ENCODE results near the gene LAMC3. TPM values are rescaled to one million over a fixed set of nuclear protein-coding genes. Genes with fewer than 3 reads are reported as not detected.

The LAMC3 gene
- total and polyA plus RNA-seq, 9 of the 15 experiments (the other 6 are each of a cell fraction or from before 2014, with no cell fraction given), result 0.10 TPM; not detected in 8

DNA sequence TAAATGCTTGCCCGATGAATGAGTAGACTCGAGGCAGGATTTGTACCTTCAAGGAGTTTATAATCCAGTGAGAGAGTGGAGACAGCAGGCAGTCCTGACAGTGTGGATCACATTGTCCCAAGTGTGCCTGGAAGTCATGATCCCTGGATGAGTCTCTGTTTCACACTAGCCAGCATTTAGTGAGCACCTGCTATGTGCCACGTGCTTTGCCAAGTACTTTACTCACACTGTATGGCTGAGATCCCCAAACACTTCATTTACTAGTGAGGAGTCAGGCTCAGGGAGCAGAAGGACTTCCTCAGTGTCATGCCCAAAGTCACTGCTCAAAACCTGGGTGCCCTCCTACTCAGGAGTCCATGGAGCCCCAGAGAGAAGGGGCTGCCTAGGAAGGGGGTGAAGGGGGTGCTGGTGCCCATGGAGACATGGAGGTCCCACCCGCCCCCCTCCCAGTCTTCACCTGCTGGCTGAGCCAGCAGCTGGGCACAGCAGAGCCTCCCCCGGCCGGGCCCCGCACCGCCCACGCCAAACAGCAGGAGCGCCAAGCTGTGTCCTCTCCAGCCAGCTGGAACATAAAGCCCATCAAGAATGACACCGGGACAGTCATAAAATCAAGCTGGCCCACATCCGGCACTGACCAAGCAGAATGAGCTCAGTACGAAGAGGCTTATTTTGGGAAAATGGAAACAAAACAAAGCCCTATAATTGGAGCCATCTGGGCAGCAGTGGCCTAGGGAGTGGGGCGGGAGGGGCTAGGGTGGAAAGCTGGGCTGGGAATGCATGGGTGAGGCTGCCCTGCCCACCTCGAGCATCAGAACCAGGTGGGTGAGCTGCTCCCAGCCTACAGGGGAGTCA, 10.6 kb downstream of the LAMC3 start:
- in situ Hi-C loops (cut with MboI) (no loop called here), intact Hi-C loops (cut with micrococcal nuclease) (no loop called here)
- peaks cover 0 to 10% of the 10 kb centered on the region in 2 experiments; a peak in 1 of 5 replicates for H3K4me1 ChIP-seq (replicated peaks in 1 of 2; ENCODE audit: control insufficient read depth in 2 of 2, insufficient read depth in 2 of 2, low read length in 2 of 2)
- H3K36me3 ChIP-seq (ENCODE audit: control insufficient read depth, insufficient read depth, low read length), result no peaks in the 10 kb centered on the region
- ChIA-PET CTCF (ENCODE audit: low intra/inter-chr PET ratio) (no interaction called here), POLR2A (interaction anchor here (0.6 to 99.3 kb wide), 13 partner anchors 7 to 134 kb away, joined by 3 to 3336 read pairs (median 8); partner anchors contain the start of genes AIF1L and NUP214)
- H3K4me3 ChIP-seq, result no peak overlapping the region
- FAIRE-seq (no peak), DNase-seq (ENCODE audit: extremely low read depth in 1 of 4, low spot score in 3 of 4) (peak in 2 of 4 experiments; percentile 63 to 70), ATAC-seq (no peak)
- no peak overlapping the region for H3K27ac ChIP-seq (ENCODE audit: extremely low read depth, low read depth, low read length)
- BruUV-seq (replicated peaks), result no TSS peak
- H3K27me3 ChIP-seq (ENCODE audit: control insufficient read depth in 2 of 2, insufficient read depth in 2 of 2, low read length in 2 of 2), result peaks cover 82 to 92% of the 10 kb centered on the region in 2 experiments
- WGBS (ENCODE audit: insufficient coverage, low coverage, missing lambda C conversion rate), result 3% methylated on average over 15 of the region's 15 CpGs
- H3K9ac ChIP-seq (ENCODE audit: insufficient read depth in 1 of 2, low read depth in 2 of 2, low read length in 2 of 2), result no peak overlapping the region
- TF ChIP-seq, protein P1, sequence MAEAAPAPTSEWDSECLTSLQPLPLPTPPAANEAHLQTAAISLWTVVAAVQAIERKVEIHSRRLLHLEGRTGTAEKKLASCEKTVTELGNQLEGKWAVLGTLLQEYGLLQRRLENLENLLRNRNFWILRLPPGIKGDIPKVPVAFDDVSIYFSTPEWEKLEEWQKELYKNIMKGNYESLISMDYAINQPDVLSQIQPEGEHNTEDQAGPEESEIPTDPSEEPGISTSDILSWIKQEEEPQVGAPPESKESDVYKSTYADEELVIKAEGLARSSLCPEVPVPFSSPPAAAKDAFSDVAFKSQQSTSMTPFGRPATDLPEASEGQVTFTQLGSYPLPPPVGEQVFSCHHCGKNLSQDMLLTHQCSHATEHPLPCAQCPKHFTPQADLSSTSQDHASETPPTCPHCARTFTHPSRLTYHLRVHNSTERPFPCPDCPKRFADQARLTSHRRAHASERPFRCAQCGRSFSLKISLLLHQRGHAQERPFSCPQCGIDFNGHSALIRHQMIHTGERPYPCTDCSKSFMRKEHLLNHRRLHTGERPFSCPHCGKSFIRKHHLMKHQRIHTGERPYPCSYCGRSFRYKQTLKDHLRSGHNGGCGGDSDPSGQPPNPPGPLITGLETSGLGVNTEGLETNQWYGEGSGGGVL (CRISPR knock-in tag; IDR thresholded peaks at IDR 0.05), result no peak
- TF ChIP-seq ZKSCAN3 (CRISPR knock-in tag; IDR thresholded peaks at IDR 0.05), result no peak
- TF ChIP-seq ZNF253 (CRISPR knock-in tag; conservative IDR thresholded peaks at IDR 0.05), result no peak
- 0 out of 2 replicates have a peak, but pooled peaks cover 4% of the 10 kb centered on the region for H3K9me3 ChIP-seq (replicated peaks; ENCODE audit: control insufficient read depth, insufficient read depth, low read depth, low read length)
- H4K20me1 ChIP-seq (replicated peaks; ENCODE audit: control insufficient read depth, insufficient read depth, low read length), result peaks cover 34% of the 10 kb centered on the region
- no peak overlapping the region for H3K4me2 ChIP-seq (ENCODE audit: insufficient read depth, low read length)
- H3K9me1 ChIP-seq (ENCODE audit: control insufficient read depth, insufficient read depth, low read length), result peaks cover 4% of the 10 kb centered on the region
- H2AFZ ChIP-seq (ENCODE audit: low read depth, low read length), result no peak overlapping the region
- H3K79me2 ChIP-seq (ENCODE audit: control insufficient read depth, insufficient read depth, low read length), result no peaks in the 10 kb centered on the region

Measured in K562 (cell line).